K562 (cell line): ENCODE results near the gene WDR35.
"Not testable (repeated sequence)": the region's sequence is repeated elsewhere in the genome, so short reads cannot be mapped to it uniquely, and the experiment has no call there.

Experiments used
- CTCF ChIP-seq, 3 experiments: IDR thresholded peaks in 2 of 3; conservative IDR thresholded peaks in 1 of 3; 2 replicates each; pipeline ENCODE4 v1.5.1; 2011 to 2012; ENCODE audit warnings: low read length in 3 of 3, mild to moderate bottlenecking in 3 of 3, control low read depth in 2 of 3, improper control_type of control experiment in 1 of 3, inconsistent platforms in 1 of 3, low read depth in 1 of 3, mixed read lengths in 1 of 3, moderate library complexity in 1 of 3; ENCODE audit not compliant: insufficient read depth in 2 of 3
- CUX1 ChIP-seq: fragments of 200-800 bp; sonication (Bioruptor generic); IDR thresholded peaks from 2 replicates; pipeline ENCODE4 v1.6.1; 2016; ENCODE audit warnings: missing genetic modification characterization, missing compliant biosample characterization
- KLF6 ChIP-seq: fragments of 250-450 bp; sonication (Bioruptor Pico); IDR thresholded peaks from 2 replicates; pipeline ENCODE4 v1.4.0; 2020; ENCODE audit warnings: mild to moderate bottlenecking, moderate library complexity, borderline replicate concordance
- MYBL2 ChIP-seq, 2 experiments: fragments of 450-650 bp in 1 of 2; sonication (generic) in 1 of 2; formaldehyde crosslinking in 1 of 2; IDR thresholded peaks; 2 replicates each; pipeline versions ENCODE4 v1.6.1 to v1.8.1; 2017 to 2022; ENCODE audit warnings: borderline replicate concordance in 1 of 2, inconsistent platforms in 1 of 2, low read depth in 1 of 2, mild to moderate bottlenecking in 1 of 2, missing genetic modification reagents in 1 of 2, moderate library complexity in 1 of 2
- NR2C2 ChIP-seq, 2 experiments: fragments of 200-800 bp in 1 of 2; sonication (Bioruptor generic) in 1 of 2; sonication (generic) in 1 of 2; formaldehyde crosslinking in 1 of 2; IDR thresholded peaks; 2 replicates each; pipeline versions ENCODE4 v1.6.1 to v1.8.0; 2016 to 2022; ENCODE audit warnings: mild to moderate bottlenecking in 1 of 2, missing compliant biosample characterization in 1 of 2, missing genetic modification characterization in 1 of 2, missing genetic modification reagents in 1 of 2
- POLR2AphosphoS5 ChIP-seq: IDR thresholded peaks from 2 replicates; pipeline ENCODE4 v1.6.1; 2011; ENCODE audit warnings: mild to moderate bottlenecking, low read depth, low read length, moderate library complexity; ENCODE audit not compliant: control insufficient read depth, insufficient read depth
- RBM15 ChIP-seq: fragments of 200-400 bp; formaldehyde crosslinking; IDR thresholded peaks from 2 replicates; pipeline ENCODE4 v1.6.1; 2018; ENCODE audit warnings: mild to moderate bottlenecking, low read length, moderate library complexity; ENCODE audit not compliant: insufficient read depth
- SIN3A ChIP-seq, 2 experiments: fragments of 150-350 bp in 1 of 2; IDR thresholded peaks; 2 replicates each; pipeline ENCODE4 v1.6.1; 2011 to 2016; ENCODE audit warnings: borderline replicate concordance in 2 of 2, low read depth in 2 of 2, low read length in 2 of 2, mild to moderate bottlenecking in 2 of 2, moderate library complexity in 2 of 2; ENCODE audit not compliant: control insufficient read depth in 1 of 2
- ZFP91 ChIP-seq: sonication (generic); formaldehyde crosslinking; IDR thresholded peaks from 2 replicates; pipeline ENCODE4 v1.8.0; 2022; ENCODE audit warnings: mild to moderate bottlenecking, missing genetic modification reagents
- TF ChIP-seq, protein P1 (sequence below): IDR thresholded peaks from 3 replicates; pipeline ENCODE4 v1.6.1; 2011; ENCODE audit warnings: borderline replicate concordance, mild to moderate bottlenecking; ENCODE audit not compliant: insufficient read length, insufficient read depth
- TF ChIP-seq, protein P2 (sequence below): fragments of 450-650 bp; formaldehyde crosslinking; conservative IDR thresholded peaks from 2 replicates; pipeline ENCODE4 v1.4.0; 2022; ENCODE audit warnings: mild to moderate bottlenecking, missing genetic modification characterization

DNA sequence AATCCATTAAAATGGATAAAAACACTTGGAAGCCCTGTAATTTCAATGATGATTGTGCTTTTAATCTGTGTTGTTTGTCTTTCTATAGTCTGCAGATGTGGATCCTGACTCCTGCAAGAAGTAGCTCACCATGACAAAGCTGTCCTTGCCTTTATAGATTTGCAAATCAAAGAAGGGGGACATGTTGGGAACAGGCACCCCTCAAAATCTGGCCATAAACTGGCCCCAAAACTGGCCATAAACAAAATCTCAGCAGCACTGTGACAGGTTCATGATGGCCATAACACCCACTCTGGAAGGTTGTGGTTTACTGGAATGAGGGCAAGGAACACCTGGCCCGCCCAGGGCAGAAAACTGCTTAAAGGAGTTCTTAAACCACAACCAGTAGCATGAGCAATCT, 62.1 kb downstream of the WDR35 start:
- TF ChIP-seq CUX1 (CRISPR knock-in tag); MYBL2 (IDR thresholded peaks at IDR 0.05; ENCODE audit: low read depth); MYBL2 (CRISPR knock-in tag; IDR thresholded peaks at IDR 0.05; ENCODE audit: borderline replicate concordance); ZFP91 (CRISPR knock-in tag); CTCF (IDR thresholded peaks at IDR 0.05 in 2 of 3, conservative IDR thresholded peaks at IDR 0.05 in 1 of 3; ENCODE audit: insufficient read depth in 2 of 3, low read depth in 1 of 3, low read length in 3 of 3); SIN3A (IDR thresholded peaks at IDR 0.05; ENCODE audit: borderline replicate concordance in 2 of 2, control insufficient read depth in 1 of 2, low read depth in 2 of 2, low read length in 2 of 2); POLR2AphosphoS5; RBM15; NR2C2 (CRISPR knock-in tag; IDR thresholded peaks at IDR 0.05); NR2C2 (tag; IDR thresholded peaks at IDR 0.05); KLF6: not testable (repeated sequence)
- TF ChIP-seq, protein P1, sequence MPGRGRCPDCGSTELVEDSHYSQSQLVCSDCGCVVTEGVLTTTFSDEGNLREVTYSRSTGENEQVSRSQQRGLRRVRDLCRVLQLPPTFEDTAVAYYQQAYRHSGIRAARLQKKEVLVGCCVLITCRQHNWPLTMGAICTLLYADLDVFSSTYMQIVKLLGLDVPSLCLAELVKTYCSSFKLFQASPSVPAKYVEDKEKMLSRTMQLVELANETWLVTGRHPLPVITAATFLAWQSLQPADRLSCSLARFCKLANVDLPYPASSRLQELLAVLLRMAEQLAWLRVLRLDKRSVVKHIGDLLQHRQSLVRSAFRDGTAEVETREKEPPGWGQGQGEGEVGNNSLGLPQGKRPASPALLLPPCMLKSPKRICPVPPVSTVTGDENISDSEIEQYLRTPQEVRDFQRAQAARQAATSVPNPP, result not testable (repeated sequence)
- TF ChIP-seq, protein P2, sequence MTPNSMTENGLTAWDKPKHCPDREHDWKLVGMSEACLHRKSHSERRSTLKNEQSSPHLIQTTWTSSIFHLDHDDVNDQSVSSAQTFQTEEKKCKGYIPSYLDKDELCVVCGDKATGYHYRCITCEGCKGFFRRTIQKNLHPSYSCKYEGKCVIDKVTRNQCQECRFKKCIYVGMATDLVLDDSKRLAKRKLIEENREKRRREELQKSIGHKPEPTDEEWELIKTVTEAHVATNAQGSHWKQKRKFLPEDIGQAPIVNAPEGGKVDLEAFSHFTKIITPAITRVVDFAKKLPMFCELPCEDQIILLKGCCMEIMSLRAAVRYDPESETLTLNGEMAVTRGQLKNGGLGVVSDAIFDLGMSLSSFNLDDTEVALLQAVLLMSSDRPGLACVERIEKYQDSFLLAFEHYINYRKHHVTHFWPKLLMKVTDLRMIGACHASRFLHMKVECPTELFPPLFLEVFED (CRISPR knock-in tag), result not testable (repeated sequence)
